Endothelial cell of umbilical vein (primary cell): Measurements from ENCODE around the gene MVB12B.

Experiments used
- CTCF ChIP-seq, 2 donors: IDR thresholded peaks; 1 replicate in 1 of 2; 2 replicates in 1 of 2; pipeline ENCODE4 v1.5.1; 2011; ENCODE audit warnings: low read length in 2 of 2, mild to moderate bottlenecking in 2 of 2, moderate library complexity in 2 of 2, control low read depth in 1 of 2, inconsistent platforms in 1 of 2, low read depth in 1 of 2; ENCODE audit not compliant: insufficient read depth in 1 of 2; ENCODE audit errors: extremely low read depth in 1 of 2
- EZH2 ChIP-seq: IDR thresholded peaks from 2 replicates; pipeline ENCODE4 v1.6.1; 2012; ENCODE audit warnings: borderline replicate concordance, low read depth, mild to moderate bottlenecking, moderate library complexity, low read length, inconsistent platforms; ENCODE audit not compliant: severe bottlenecking
- GATA2 ChIP-seq: IDR thresholded peaks from 2 replicates; pipeline ENCODE4 v1.7.0; 2011; ENCODE audit warnings: low read depth, mild to moderate bottlenecking, moderate library complexity, mixed read lengths, low read length; ENCODE audit not compliant: insufficient read length, insufficient read depth
- JUN ChIP-seq: IDR thresholded peaks from 2 replicates; pipeline ENCODE4 v1.6.1; 2011; ENCODE audit warnings: borderline replicate concordance, low read depth; ENCODE audit not compliant: insufficient read length, insufficient read depth
- MAX ChIP-seq: IDR thresholded peaks from 2 replicates; pipeline ENCODE4 v1.6.1; 2011; ENCODE audit not compliant: insufficient read depth, insufficient read length
- POLR2A ChIP-seq: IDR thresholded peaks from 2 replicates; pipeline ENCODE4 v1.6.1; 2012; ENCODE audit warnings: low read depth, mild to moderate bottlenecking, control low read depth, low read length
- POLR2AphosphoS5 ChIP-seq: IDR thresholded peaks from 2 replicates; pipeline ENCODE4 v1.6.1; 2012; ENCODE audit warnings: low read depth, mild to moderate bottlenecking, control low read depth, low read length, moderate library complexity; ENCODE audit not compliant: insufficient read depth

- TF ChIP-seq CTCF (IDR thresholded peaks at IDR 0.05; ENCODE audit: extremely low read depth in 1 of 2, insufficient read depth in 1 of 2, low read depth in 1 of 2, low read length in 2 of 2) = no peak
- no peak for TF ChIP-seq POLR2A
- no peak for TF ChIP-seq MAX
- no peak for TF ChIP-seq EZH2
- no peak for TF ChIP-seq POLR2AphosphoS5
- no peak for TF ChIP-seq JUN
- TF ChIP-seq GATA2 = no peak
Measured at GRCh38 chr9:126490214-126490631, 163.6 kb downstream of the MVB12B start.
